OCI-LY1 (cell line): ENCODE measurements around the gene NLN.
"Not testable (repeated sequence)": the region's sequence is repeated elsewhere in the genome, so short reads cannot be mapped to it uniquely, and the experiment has no call there.

Source experiments
- H2AFZ ChIP-seq: fragments of 200-600 bp; sonication (generic), shearing (Covaris generic); 2 replicates; pipeline ENCODE4 v1.6.0; 2014; ENCODE audit warnings: antibody characterized with exemption, mild to moderate bottlenecking, low read length
- H3F3A ChIP-seq: fragments of 200-600 bp; sonication (generic), shearing (Covaris generic); 2 replicates; pipeline ENCODE4 v1.6.0; 2014; ENCODE audit warnings: mild to moderate bottlenecking, antibody characterized with exemption, low read length, moderate library complexity; ENCODE audit not compliant: insufficient read depth
- H3K27ac ChIP-seq: fragments of 200-600 bp; sonication (generic); 2 replicates; pipeline ENCODE4 v1.5.1; 2014; ENCODE audit warnings: low read length, mixed run types, mild to moderate bottlenecking, low read depth; ENCODE audit not compliant: poor library complexity, severe bottlenecking
- H3K27me3 ChIP-seq: fragments of 200-600 bp; sonication (generic); 2 replicates; pipeline ENCODE4 v1.6.0; 2014; ENCODE audit warnings: antibody characterized with exemption, mild to moderate bottlenecking, low read length, moderate library complexity; ENCODE audit not compliant: insufficient read depth
- H3K36me3 ChIP-seq: fragments of 200-600 bp; sonication (generic); 2 replicates; pipeline ENCODE4 v1.6.1; 2014; ENCODE audit warnings: mild to moderate bottlenecking, antibody characterized with exemption, low read length, moderate library complexity, mixed read lengths; ENCODE audit not compliant: insufficient read depth
- H3K4me1 ChIP-seq: fragments of 200-600 bp; sonication (generic); 2 replicates; pipeline ENCODE4 v1.5.1; 2014; ENCODE audit warnings: mild to moderate bottlenecking, low read length, moderate library complexity; ENCODE audit not compliant: insufficient read depth, severe bottlenecking
- H3K4me2 ChIP-seq: fragments of 200-600 bp; sonication (generic), shearing (Covaris generic); 2 replicates; pipeline ENCODE4 v1.6.1; 2014; ENCODE audit warnings: low read length
- H3K4me3 ChIP-seq: fragments of 200-600 bp; sonication (generic); 2 replicates; pipeline ENCODE4 v1.5.1; 2014; ENCODE audit warnings: low read length, low read depth, mild to moderate bottlenecking, mixed read lengths; ENCODE audit not compliant: poor library complexity, severe bottlenecking
- H3K79me2 ChIP-seq: fragments of 200-600 bp; shearing (Covaris generic); 2 replicates; pipeline ENCODE4 v1.6.1; 2016; ENCODE audit warnings: mixed run types, low read length, mixed read lengths; ENCODE audit not compliant: insufficient read depth
- H3K9ac ChIP-seq: fragments of 200-600 bp; sonication (generic), shearing (Covaris generic); 2 replicates; pipeline ENCODE4 v1.6.1; 2014; ENCODE audit warnings: mild to moderate bottlenecking, low read length, mixed read lengths
- H3K9me2 ChIP-seq: fragments of 200-600 bp; sonication (generic), shearing (Covaris generic); 2 replicates; pipeline ENCODE4 v1.6.1; 2014; ENCODE audit warnings: low read depth, mild to moderate bottlenecking, low read length, mixed read lengths
- H3K9me3 ChIP-seq: fragments of 200-600 bp; shearing (Covaris generic); 2 replicates; pipeline ENCODE4 v1.6.1; 2014; ENCODE audit warnings: low read length, mixed read lengths
- H4K20me1 ChIP-seq: fragments of 200-600 bp; sonication (generic), shearing (Covaris generic); 2 replicates; pipeline ENCODE4 v1.6.0; 2016; ENCODE audit warnings: mild to moderate bottlenecking, low read length; ENCODE audit not compliant: insufficient read depth
- CTCF ChIP-seq: fragments of 200-600 bp; sonication (generic), shearing (Covaris generic); IDR thresholded peaks from 2 replicates; pipeline ENCODE4 v1.5.1; 2017; ENCODE audit warnings: mild to moderate bottlenecking, antibody characterized with exemption, low read length, moderate library complexity, mixed read lengths
- EZH2 ChIP-seq: fragments of 200-600 bp; sonication (generic), shearing (Covaris generic); IDR thresholded peaks from 2 replicates; pipeline ENCODE4 v1.8.0; 2017; ENCODE audit warnings: borderline replicate concordance, mixed run types, mild to moderate bottlenecking, antibody characterized with exemption, low read length, moderate library complexity, mixed read lengths

NLN gene

DNA sequence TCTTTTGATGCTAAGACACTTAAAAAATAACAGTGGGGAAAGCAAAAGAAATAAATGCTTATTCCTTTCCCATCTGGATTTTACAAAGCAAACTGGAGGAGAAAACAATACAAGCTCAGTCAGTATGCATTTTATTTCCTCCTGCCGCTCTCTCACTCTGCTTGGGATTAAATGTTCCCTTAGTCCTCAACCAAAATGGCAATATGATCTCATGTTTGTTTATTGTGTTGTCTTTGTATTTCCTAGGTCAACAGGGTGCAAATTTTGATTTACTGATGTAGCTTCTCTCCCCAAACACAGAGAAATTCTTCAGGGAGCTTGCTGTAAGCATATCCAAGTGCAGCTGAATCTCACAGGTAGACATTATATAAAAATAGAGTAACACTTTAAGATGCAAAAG, 112.3 kb downstream of the NLN start:
- no peaks in the 10 kb centered on the region for H3F3A ChIP-seq
- H3K79me2 ChIP-seq, result no peaks in the 10 kb centered on the region
- no peaks in the 10 kb centered on the region for H4K20me1 ChIP-seq
- TF ChIP-seq EZH2, result no peak
- no peak for TF ChIP-seq CTCF
- no peak overlapping the region for H3K9ac ChIP-seq
- no peaks in the 10 kb centered on the region for H3K36me3 ChIP-seq
- H3K4me2 ChIP-seq, result no peak overlapping the region
- no peak overlapping the region for H3K27ac ChIP-seq
- no peaks in the 10 kb centered on the region for H3K9me2 ChIP-seq
- H3K4me1 ChIP-seq, result no peaks in the 10 kb centered on the region
- H3K27me3 ChIP-seq, result no peaks in the 10 kb centered on the region
- no peaks in the 10 kb centered on the region for H3K9me3 ChIP-seq
- no peak overlapping the region for H3K4me3 ChIP-seq
- H2AFZ ChIP-seq, result no peak overlapping the region

DNA sequence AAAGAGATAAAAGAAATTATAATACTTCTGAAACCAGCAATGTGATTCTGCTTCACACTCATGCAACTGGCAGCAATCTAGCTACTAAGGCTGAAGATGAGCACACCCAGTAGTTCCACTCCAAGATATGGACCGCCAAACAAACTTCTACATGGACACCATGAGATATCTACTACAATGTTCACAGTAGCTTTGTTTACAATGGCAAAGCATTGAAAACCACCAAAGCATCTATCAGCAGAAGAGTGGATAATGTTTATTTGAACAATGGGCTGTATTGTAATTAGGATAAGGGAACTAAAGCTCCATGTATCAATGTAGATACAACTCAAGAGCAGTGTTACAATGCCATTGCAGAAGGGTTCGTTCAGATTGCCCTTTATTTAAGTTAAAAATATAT, 113.2 kb downstream of the NLN start:
- Histone ChIP-seq H4K20me1 (no peaks in the 10 kb centered on the region), H3K9ac (no peak overlapping the region), H3K27ac (no peak overlapping the region), H3K4me2 (no peak overlapping the region), H3K36me3 (no peaks in the 10 kb centered on the region), H3K9me3 (no peaks in the 10 kb centered on the region), H3K4me3 (no peak overlapping the region), H3K4me1 (no peaks in the 10 kb centered on the region), H3F3A (no peaks in the 10 kb centered on the region), H3K27me3 (no peaks in the 10 kb centered on the region), H3K9me2 (no peaks in the 10 kb centered on the region), H2AFZ (no peak overlapping the region), H3K79me2 (no peaks in the 10 kb centered on the region)
- TF ChIP-seq EZH2 (no peak), CTCF (no peak)

DNA sequence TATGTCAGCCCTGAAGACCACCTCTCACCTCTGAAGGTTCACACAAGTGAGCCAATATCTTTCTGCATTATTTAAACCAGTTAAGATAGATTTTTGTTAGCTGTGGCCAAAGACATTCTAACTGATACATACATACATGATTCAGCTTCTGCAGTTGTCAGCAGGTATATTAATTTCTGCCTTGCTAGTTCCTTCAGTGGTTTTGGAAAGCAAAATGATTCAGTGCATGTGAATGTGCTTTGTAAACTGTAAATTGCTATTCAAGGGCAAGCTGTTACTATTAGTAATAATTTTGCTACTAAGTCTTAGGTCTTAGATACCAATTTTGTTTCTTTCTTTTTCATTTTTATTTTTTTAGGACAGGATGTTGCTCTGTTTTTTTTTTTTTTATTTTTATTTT, 115.1 kb downstream of the NLN start:
- no peak overlapping the region for H3K4me2 ChIP-seq
- H3K36me3 ChIP-seq, result no peaks in the 10 kb centered on the region
- TF ChIP-seq EZH2, result no peak
- TF ChIP-seq CTCF, result no peak
- no peak overlapping the region for H3K4me3 ChIP-seq
- H4K20me1 ChIP-seq, result no peaks in the 10 kb centered on the region
- H3K4me1 ChIP-seq, result no peaks in the 10 kb centered on the region
- no peak overlapping the region for H3K27ac ChIP-seq
- no peaks in the 10 kb centered on the region for H3F3A ChIP-seq
- no peak overlapping the region for H3K9ac ChIP-seq
- H3K9me3 ChIP-seq, result no peaks in the 10 kb centered on the region
- H3K27me3 ChIP-seq, result no peaks in the 10 kb centered on the region
- H2AFZ ChIP-seq, result no peak overlapping the region
- no peaks in the 10 kb centered on the region for H3K79me2 ChIP-seq
- no peaks in the 10 kb centered on the region for H3K9me2 ChIP-seq

- not testable (repeated sequence) for H3K79me2 ChIP-seq, H4K20me1 ChIP-seq, H3K27ac ChIP-seq, H3F3A ChIP-seq, H3K9me3 ChIP-seq, H3K27me3 ChIP-seq, H3K4me3 ChIP-seq, H3K4me1 ChIP-seq, H3K4me2 ChIP-seq, H2AFZ ChIP-seq, H3K9me2 ChIP-seq, H3K9ac ChIP-seq, H3K36me3 ChIP-seq
Observed at GRCh38 chr5:65839170-65839569, 117.2 kb downstream of the NLN start.
